Adrenal gland (tissue), 12 donors: Measurements from ENCODE around the gene C12orf42. TPM values are rescaled to one million over a fixed set of nuclear protein-coding genes. Genes with fewer than 3 reads are reported as not detected.

ENCODE experiments used
- DNase-seq, 7 donors: peaks; one replicate each; pipeline ENCODE4 v3.0.0-alpha.2; 2019 to 2020
- H3K27ac ChIP-seq, 5 donors: fragments of 200-600 bp; sonication (generic) in 4 of 5; 1 replicate in 3 of 5; 2 replicates in 2 of 5; pipeline versions ENCODE4 v1.5.1 to v1.8.0; 2016 to 2020; ENCODE audit warnings: mild to moderate bottlenecking in 1 of 5
- H3K27me3 ChIP-seq: fragments of 200-600 bp; 2 replicates; pipeline ENCODE4 v1.8.0; 2021
- H3K36me3 ChIP-seq, 2 donors: fragments of 200-600 bp; replicated peaks in 1 of 2; 1 replicate in 1 of 2; 2 replicates in 1 of 2; pipeline versions ENCODE4 v1.5.1 to v1.8.0; 2018 to 2022
- H3K4me1 ChIP-seq, 2 donors: fragments of 200-600 bp; replicated peaks in 1 of 2; 1 replicate in 1 of 2; 2 replicates in 1 of 2; pipeline versions ENCODE4 v1.5.1 to v1.8.0; 2018 to 2021
- H3K4me3 ChIP-seq, 4 donors: fragments of 200-600 bp; sonication (generic) in 3 of 4; one replicate each; pipeline ENCODE4 v1.5.1; 2016 to 2018
- H3K9me3 ChIP-seq, 3 donors: fragments of 200-600 bp; sonication (generic) in 1 of 3; replicated peaks in 1 of 3; 1 replicate in 2 of 3; 2 replicates in 1 of 3; pipeline versions ENCODE4 v1.5.1 to v1.8.0; 2016 to 2021
- POLR2A ChIP-seq, 2 donors: fragments of 450-650 bp; IDR thresholded peaks; one replicate each; pipeline ENCODE4 v1.6.1; 2017; ENCODE audit warnings: antibody characterized with exemption in 2 of 2, mild to moderate bottlenecking in 2 of 2, moderate library complexity in 1 of 2
- WGBS, 4 donors: extraction: QIAGEN DNeasy Blood & Tissue Kit in 2 of 4; methylation state at CpG; one replicate each; pipeline versions ENCODE4 v1.1.5 to v1.1.7; 2013 to 2017; 5-methylcytosine and 5-hydroxymethylcytosine counted together
- intact Hi-C, 2 donors: fragments of 100-400 bp; cut with DNase I; formaldehyde crosslinking; loops; one replicate each; pipeline versions ENCODE4 v1.14.1 to v1.15.0; 2022 to 2023
- polyA plus RNA-seq, 3 donors: library from polyadenylated mRNA; stranded (reverse); fragments of 200-250 nt in 2 of 3; fragments of 350-450 nt in 1 of 3; fragmentation: Illumina TruSeq in 1 of 3; extraction: RNeasy Lipid Tissue Mini Kit (QIAGEN cat#74804) in 1 of 3; gene quantifications; one replicate each; pipeline ENCODE4 v1.2.3, GENCODE V29; 2013 to 2014
- total RNA-seq, 9 donors: library from RNA; depleted of rRNA in 4 of 9; stranded (reverse); fragments of >200 nt in 4 of 9; fragments of 120-200 nt in 1 of 9; fragmentation: NEBNext Ultra II Directional in 1 of 9; extraction: Animal tissue kit (Norgen Biotek cat#: 25700) in 1 of 9; gene quantifications; one replicate each; pipeline versions ENCODE4 v1.1.0 to v1.2.4, GENCODE V29; 2013 to 2023
- TF ChIP-seq, protein P1 (sequence below), 6 experiments: fragments of 450-650 bp in 4 of 6; fragments of 200-600 bp in 2 of 6; sonication (generic) in 1 of 6; IDR thresholded peaks; 1 replicate in 5 of 6; 2 replicates in 1 of 6; pipeline versions ENCODE4 v1.5.1 to v1.8.0; 2016 to 2021; ENCODE audit warnings: antibody characterized with exemption in 6 of 6, mild to moderate bottlenecking in 2 of 6, moderate library complexity in 1 of 6
- donor health status: healthy with polysubstance abuse.
- donor health status: Bipolar disorder and iron deficiency.
- donor health status: DM: yes; HTN: yes; CAD: no.
- donor health status: DM: no; HTN: no; CAD: no.
- donor health status: DM: no; HTN: no; CAD: no.
- donor health status: DM: yes; HTN: yes; CAD: no.

Gene C12orf42
- total and polyA plus RNA-seq, 12 donors: 0.07 TPM; not detected in 11

DNA sequence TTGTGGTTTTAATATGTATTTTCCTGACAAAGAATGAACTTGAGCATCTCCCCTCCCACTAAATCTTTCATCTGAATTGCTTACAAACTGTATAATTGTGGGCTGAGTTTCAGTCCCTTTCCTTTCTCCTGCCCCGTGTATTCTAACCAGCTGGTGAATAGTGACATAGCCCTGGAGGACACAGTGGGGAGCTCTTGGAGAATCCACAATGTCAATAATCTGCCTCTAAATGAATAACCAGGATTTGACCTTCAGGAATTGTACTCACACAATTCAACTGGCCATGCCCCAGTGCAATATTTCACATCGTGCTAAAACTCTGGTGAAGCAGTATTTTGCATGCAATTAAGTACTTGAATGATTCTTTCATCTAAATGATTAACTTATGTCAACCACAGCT lies 177.2 kb downstream of the C12orf42 start:
- Histone ChIP-seq H3K27me3 (no peaks in the 10 kb centered on the region), H3K9me3 (no peaks in the 10 kb centered on the region), H3K4me3 (no peak overlapping the region), H3K36me3 (no peaks in the 10 kb centered on the region), H3K4me1 (no peaks in the 10 kb centered on the region), H3K27ac (no peak overlapping the region)
- TF ChIP-seq, protein P1, sequence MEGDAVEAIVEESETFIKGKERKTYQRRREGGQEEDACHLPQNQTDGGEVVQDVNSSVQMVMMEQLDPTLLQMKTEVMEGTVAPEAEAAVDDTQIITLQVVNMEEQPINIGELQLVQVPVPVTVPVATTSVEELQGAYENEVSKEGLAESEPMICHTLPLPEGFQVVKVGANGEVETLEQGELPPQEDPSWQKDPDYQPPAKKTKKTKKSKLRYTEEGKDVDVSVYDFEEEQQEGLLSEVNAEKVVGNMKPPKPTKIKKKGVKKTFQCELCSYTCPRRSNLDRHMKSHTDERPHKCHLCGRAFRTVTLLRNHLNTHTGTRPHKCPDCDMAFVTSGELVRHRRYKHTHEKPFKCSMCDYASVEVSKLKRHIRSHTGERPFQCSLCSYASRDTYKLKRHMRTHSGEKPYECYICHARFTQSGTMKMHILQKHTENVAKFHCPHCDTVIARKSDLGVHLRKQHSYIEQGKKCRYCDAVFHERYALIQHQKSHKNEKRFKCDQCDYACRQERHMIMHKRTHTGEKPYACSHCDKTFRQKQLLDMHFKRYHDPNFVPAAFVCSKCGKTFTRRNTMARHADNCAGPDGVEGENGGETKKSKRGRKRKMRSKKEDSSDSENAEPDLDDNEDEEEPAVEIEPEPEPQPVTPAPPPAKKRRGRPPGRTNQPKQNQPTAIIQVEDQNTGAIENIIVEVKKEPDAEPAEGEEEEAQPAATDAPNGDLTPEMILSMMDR (IDR thresholded peaks at IDR 0.05): no peak
- TF ChIP-seq POLR2A (IDR thresholded peaks at IDR 0.05): no peak
- DNase-seq: no peak
- WGBS, 4 donors: 37 to 56% (median 41%) methylated on average over 2 of the region's 2 CpGs
- intact Hi-C loops: no loop called here

GRCh38 chr12:103317220-103317619 lies 178.5 kb downstream of the C12orf42 start:
- TF ChIP-seq, protein P1 (IDR thresholded peaks at IDR 0.05): no peak
- no peak for TF ChIP-seq POLR2A (IDR thresholded peaks at IDR 0.05)

GRCh38 chr12:103314786-103315185 lies 181.0 kb downstream of the C12orf42 start:
- 71 to 83% (median 76%) methylated on average over 2 of the region's 2 CpGs for WGBS, 4 donors
- no peak for TF ChIP-seq POLR2A (IDR thresholded peaks at IDR 0.05)
- TF ChIP-seq, protein P1 (IDR thresholded peaks at IDR 0.05): no peak
- Histone ChIP-seq H3K9me3 (no peaks in the 10 kb centered on the region), H3K27ac (no peak overlapping the region), H3K4me1 (no peaks in the 10 kb centered on the region), H3K4me3 (no peak overlapping the region), H3K27me3 (no peaks in the 10 kb centered on the region), H3K36me3 (no peaks in the 10 kb centered on the region)
- intact Hi-C loops: no loop called here
- DNase-seq: no peak

More at GRCh38 chr12:103317220-103317619, 178.5 kb downstream of the C12orf42 start:
- intact Hi-C loops: no loop called here
- no peaks in the 10 kb centered on the region for H3K36me3 ChIP-seq
- 75 to 90% (median 79%) methylated on average over 1 of the region's 1 CpG for WGBS, 4 donors
- no peak overlapping the region for H3K4me3 ChIP-seq
- no peaks in the 10 kb centered on the region for H3K27me3 ChIP-seq
- no peak overlapping the region for H3K27ac ChIP-seq
- no peaks in the 10 kb centered on the region for H3K4me1 ChIP-seq
- no peak for DNase-seq
- no peaks in the 10 kb centered on the region for H3K9me3 ChIP-seq

- DNase-seq: no peak
- Histone ChIP-seq H3K4me3 (no peak overlapping the region), H3K27ac (no peak overlapping the region), H3K4me1 (no peaks in the 10 kb centered on the region), H3K27me3 (no peaks in the 10 kb centered on the region), H3K9me3 (no peaks in the 10 kb centered on the region), H3K36me3 (no peaks in the 10 kb centered on the region)
- WGBS, 4 donors: 62 to 77% (median 70%) methylated on average over 1 of the region's 1 CpG
- intact Hi-C loops: no loop called here
- TF ChIP-seq, protein P1 (IDR thresholded peaks at IDR 0.05): no peak
- no peak for TF ChIP-seq POLR2A (IDR thresholded peaks at IDR 0.05)
These were observed 181.9 kb downstream of the C12orf42 start for GRCh38 chr12:103313894-103314293.
